Testis (tissue), 2 donors: ENCODE measurements around the gene PEX16.

Source experiments
- POLR2A ChIP-seq: fragments of 450-650 bp; IDR thresholded peaks from one replicate; pipeline ENCODE4 v1.6.1; 2017; ENCODE audit warnings: antibody characterized with exemption, mild to moderate bottlenecking, moderate library complexity
- TF ChIP-seq, protein P1 (sequence below), 3 experiments: fragments of 450-650 bp in 2 of 3; fragments of 200-600 bp in 1 of 3; sonication (generic) in 1 of 3; IDR thresholded peaks; one replicate each; pipeline ENCODE4 v1.5.1; 2016 to 2019; ENCODE audit warnings: antibody characterized with exemption in 3 of 3, mild to moderate bottlenecking in 2 of 3, moderate library complexity in 1 of 3

DNA sequence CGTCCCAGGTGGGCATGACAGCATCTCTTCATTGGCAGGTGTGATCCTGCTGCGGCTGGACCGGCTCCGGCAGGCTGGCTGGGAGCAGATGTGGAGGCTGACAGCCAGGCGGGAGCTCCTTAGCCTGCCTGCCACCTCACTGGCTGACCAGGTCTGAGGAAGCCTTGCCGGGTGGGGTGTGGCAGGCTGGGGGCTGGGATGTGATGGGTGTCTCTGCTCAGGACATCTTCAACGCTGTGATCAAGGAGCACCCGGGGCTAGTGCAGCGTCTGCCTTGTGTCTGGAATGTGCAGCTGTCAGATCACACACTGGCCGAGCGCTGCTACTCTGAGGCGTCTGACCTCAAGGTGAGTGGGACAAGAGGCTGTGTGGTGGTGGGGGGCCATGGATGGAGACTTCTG lies 8.3 kb upstream of the PEX16 start:
- TF ChIP-seq, protein P1, sequence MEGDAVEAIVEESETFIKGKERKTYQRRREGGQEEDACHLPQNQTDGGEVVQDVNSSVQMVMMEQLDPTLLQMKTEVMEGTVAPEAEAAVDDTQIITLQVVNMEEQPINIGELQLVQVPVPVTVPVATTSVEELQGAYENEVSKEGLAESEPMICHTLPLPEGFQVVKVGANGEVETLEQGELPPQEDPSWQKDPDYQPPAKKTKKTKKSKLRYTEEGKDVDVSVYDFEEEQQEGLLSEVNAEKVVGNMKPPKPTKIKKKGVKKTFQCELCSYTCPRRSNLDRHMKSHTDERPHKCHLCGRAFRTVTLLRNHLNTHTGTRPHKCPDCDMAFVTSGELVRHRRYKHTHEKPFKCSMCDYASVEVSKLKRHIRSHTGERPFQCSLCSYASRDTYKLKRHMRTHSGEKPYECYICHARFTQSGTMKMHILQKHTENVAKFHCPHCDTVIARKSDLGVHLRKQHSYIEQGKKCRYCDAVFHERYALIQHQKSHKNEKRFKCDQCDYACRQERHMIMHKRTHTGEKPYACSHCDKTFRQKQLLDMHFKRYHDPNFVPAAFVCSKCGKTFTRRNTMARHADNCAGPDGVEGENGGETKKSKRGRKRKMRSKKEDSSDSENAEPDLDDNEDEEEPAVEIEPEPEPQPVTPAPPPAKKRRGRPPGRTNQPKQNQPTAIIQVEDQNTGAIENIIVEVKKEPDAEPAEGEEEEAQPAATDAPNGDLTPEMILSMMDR (IDR thresholded peaks at IDR 0.05) = no peak
- no peak for TF ChIP-seq POLR2A
